Progenitor cell of endocrine pancreas (in vitro differentiated cells): ENCODE measurements around the gene CLCA2. TPM values are rescaled to one million over a fixed set of nuclear protein-coding genes. Genes with fewer than 3 reads are reported as not detected.

ENCODE experiments used
- DNase-seq: peaks from one replicate; pipeline ENCODE4 v3.0.0; 2021; ENCODE audit warnings: low spot score; ENCODE audit not compliant: unreplicated experiment
- H3K27ac Mint-ChIP-seq: 2 replicates; pipeline ENCODE4 v1.8.0; 2021; ENCODE audit warnings: mild to moderate bottlenecking, moderate library complexity, mixed read lengths
- H3K27me3 Mint-ChIP-seq: 2 replicates; pipeline ENCODE4 v1.8.0; 2021; ENCODE audit warnings: mixed read lengths
- H3K36me3 Mint-ChIP-seq: 2 replicates; pipeline ENCODE4 v1.8.0; 2022; ENCODE audit warnings: mixed read lengths; ENCODE audit not compliant: insufficient read depth
- H3K4me1 Mint-ChIP-seq: 2 replicates; pipeline ENCODE4 v1.8.0; 2021; ENCODE audit warnings: low read depth, mixed read lengths
- H3K4me3 Mint-ChIP-seq: 2 replicates; pipeline ENCODE4 v1.8.0; 2021; ENCODE audit warnings: low read depth, mild to moderate bottlenecking, moderate library complexity, mixed read lengths
- H3K9me3 Mint-ChIP-seq: 2 replicates; pipeline ENCODE4 v1.8.0; 2021; ENCODE audit warnings: low read depth, mixed read lengths
- total RNA-seq: library from RNA; stranded (reverse); gene quantifications from 2 replicates; pipeline ENCODE4 v1.2.1, GENCODE V29; 2021
- TF ChIP-seq, protein P1 (sequence below): fragments of 200-600 bp; sonication (generic); IDR thresholded peaks from one replicate; pipeline ENCODE4 v1.5.0; 2021; ENCODE audit warnings: antibody characterized with exemption, mild to moderate bottlenecking; ENCODE audit not compliant: unreplicated experiment

Gene CLCA2
- total RNA-seq, 1 donor from 2014 or later, result not detected

DNA sequence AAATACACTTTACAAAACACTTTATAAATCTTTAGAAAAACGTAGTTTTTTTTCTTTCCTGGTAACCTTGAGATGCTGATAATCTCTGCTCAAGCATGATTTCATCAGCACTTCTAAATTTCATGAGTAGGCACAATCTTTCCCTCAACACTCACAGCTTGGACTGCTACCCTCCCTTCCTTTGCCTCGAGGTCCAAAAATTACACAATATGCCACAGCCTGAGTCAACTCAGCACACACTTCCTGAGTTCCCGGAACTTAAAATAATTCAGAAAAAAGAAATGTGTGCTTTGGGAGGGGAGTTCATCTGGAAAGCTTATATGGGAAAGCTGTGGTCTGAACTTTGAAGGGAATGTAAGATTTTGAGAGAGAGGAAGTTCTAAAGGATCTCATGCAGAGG is 5.9 kb downstream of the CLCA2 start:
- H3K27me3 Mint-ChIP-seq, result no peaks in the 10 kb centered on the region
- TF ChIP-seq, protein P1, sequence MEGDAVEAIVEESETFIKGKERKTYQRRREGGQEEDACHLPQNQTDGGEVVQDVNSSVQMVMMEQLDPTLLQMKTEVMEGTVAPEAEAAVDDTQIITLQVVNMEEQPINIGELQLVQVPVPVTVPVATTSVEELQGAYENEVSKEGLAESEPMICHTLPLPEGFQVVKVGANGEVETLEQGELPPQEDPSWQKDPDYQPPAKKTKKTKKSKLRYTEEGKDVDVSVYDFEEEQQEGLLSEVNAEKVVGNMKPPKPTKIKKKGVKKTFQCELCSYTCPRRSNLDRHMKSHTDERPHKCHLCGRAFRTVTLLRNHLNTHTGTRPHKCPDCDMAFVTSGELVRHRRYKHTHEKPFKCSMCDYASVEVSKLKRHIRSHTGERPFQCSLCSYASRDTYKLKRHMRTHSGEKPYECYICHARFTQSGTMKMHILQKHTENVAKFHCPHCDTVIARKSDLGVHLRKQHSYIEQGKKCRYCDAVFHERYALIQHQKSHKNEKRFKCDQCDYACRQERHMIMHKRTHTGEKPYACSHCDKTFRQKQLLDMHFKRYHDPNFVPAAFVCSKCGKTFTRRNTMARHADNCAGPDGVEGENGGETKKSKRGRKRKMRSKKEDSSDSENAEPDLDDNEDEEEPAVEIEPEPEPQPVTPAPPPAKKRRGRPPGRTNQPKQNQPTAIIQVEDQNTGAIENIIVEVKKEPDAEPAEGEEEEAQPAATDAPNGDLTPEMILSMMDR, result no peak
- no peak overlapping the region for H3K27ac Mint-ChIP-seq
- peaks cover 2% of the 10 kb centered on the region for H3K4me1 Mint-ChIP-seq
- H3K9me3 Mint-ChIP-seq, result no peaks in the 10 kb centered on the region
- no peak for DNase-seq
- no peaks in the 10 kb centered on the region for H3K36me3 Mint-ChIP-seq
- no peak overlapping the region for H3K4me3 Mint-ChIP-seq

DNA sequence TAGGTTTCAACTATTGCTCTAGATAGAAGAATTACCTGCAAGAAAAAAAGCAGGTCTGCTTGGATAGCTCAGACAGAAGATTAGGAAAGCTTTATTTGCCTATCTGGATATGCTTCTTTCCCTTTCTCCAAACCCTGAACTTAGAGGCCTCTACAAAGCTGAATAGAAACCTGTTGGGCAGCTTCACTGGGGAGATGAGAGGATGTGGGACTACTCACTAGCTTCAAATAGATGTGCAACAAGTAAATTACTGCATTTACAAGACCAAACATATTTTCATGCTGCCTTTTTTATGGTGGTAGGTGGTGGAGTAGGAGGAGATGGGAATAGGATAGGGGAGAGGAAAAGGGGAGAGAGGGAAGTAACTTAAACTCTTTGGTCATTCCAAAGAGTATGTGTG is 6.4 kb downstream of the CLCA2 start:
- no peak overlapping the region for H3K27ac Mint-ChIP-seq
- no peaks in the 10 kb centered on the region for H3K9me3 Mint-ChIP-seq
- no peaks in the 10 kb centered on the region for H3K27me3 Mint-ChIP-seq
- TF ChIP-seq, protein P1, result no peak
- no peak for DNase-seq
- H3K36me3 Mint-ChIP-seq, result no peaks in the 10 kb centered on the region
- peaks cover 2% of the 10 kb centered on the region for H3K4me1 Mint-ChIP-seq
- no peak overlapping the region for H3K4me3 Mint-ChIP-seq

DNA sequence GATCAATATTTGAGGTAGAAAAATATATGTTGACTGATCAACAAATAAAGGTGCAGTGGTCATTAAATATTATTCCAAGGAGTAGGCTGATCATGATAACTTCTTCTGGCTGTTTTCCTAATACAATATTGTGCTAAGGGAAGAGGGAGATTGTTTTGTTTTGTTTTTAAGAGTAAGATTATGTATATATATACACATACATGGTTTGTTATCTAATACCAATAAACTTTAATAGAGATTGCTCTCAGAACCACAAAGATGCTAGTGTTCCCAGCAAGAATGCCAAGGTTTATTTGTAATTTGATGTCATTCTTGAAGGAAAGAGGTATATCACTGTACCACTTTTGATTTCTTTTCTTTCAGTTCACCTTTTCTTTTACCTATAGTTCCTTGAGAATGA is 10.1 kb downstream of the CLCA2 start:
- no peak for DNase-seq
- H3K27me3 Mint-ChIP-seq, result peaks cover 3% of the 10 kb centered on the region
- no peak overlapping the region for H3K4me3 Mint-ChIP-seq
- no peaks in the 10 kb centered on the region for H3K36me3 Mint-ChIP-seq
- no peaks in the 10 kb centered on the region for H3K9me3 Mint-ChIP-seq
- TF ChIP-seq, protein P1, result no peak
- H3K27ac Mint-ChIP-seq, result no peak overlapping the region
- H3K4me1 Mint-ChIP-seq, result peaks cover 2% of the 10 kb centered on the region

DNA sequence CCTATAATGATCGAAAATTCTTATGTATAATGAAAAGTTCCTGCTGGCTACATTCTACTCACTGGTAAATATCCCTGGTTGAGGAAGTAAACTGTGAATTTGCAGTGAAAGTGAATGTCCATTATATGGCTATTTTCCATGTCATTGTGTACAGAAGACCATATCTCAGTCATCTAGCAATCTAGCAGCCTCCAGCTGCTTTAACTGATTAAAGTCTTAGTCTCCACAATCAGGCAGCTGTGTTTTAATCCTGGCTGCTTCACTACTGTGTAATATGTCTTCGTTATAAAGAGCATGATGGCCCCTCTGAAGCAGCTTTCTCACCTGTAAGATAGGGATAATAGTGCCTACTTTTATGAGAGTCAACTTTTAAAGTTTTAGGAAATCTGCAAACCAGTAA is 11.4 kb downstream of the CLCA2 start:
- no peak for DNase-seq
- no peaks in the 10 kb centered on the region for H3K36me3 Mint-ChIP-seq
- H3K4me1 Mint-ChIP-seq, result peaks cover 2% of the 10 kb centered on the region
- H3K27ac Mint-ChIP-seq, result no peak overlapping the region
- H3K9me3 Mint-ChIP-seq, result no peaks in the 10 kb centered on the region
- peaks cover 3% of the 10 kb centered on the region for H3K27me3 Mint-ChIP-seq
- H3K4me3 Mint-ChIP-seq, result no peak overlapping the region
- TF ChIP-seq, protein P1, result no peak

DNA sequence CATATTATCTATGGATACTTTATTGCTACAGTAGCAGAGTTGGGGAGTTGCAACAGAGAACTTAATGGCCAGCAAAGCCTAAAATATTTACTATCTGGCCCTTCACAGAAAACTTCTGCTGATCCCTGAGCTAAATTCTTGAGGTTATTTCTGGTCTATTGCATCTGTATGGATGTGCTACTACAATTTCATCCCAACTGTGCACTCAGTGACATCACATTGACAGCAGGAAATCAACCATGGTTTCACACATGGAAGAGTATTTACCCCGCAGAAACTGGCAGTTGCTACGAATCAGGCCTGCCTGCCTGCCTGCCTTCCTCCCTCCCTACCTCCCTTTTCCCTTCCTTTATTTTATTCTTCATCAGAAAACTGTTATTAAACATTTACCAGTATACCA is 12.1 kb downstream of the CLCA2 start:
- no peak overlapping the region for H3K27ac Mint-ChIP-seq
- H3K4me3 Mint-ChIP-seq, result no peak overlapping the region
- H3K4me1 Mint-ChIP-seq, result peaks cover 2% of the 10 kb centered on the region
- TF ChIP-seq, protein P1, result no peak
- no peaks in the 10 kb centered on the region for H3K36me3 Mint-ChIP-seq
- no peak for DNase-seq
- H3K9me3 Mint-ChIP-seq, result no peaks in the 10 kb centered on the region
- peaks cover 3% of the 10 kb centered on the region for H3K27me3 Mint-ChIP-seq
